ENCODE data around the gene COQ10A. TPM values are rescaled to one million over a fixed set of nuclear protein-coding genes. Genes with fewer than 3 reads are reported as not detected.

The COQ10A gene
- total and polyA plus RNA-seq, 2 of the 13 experiments (the other 11 are each of a cell fraction or from before 2014, with no cell fraction given), result 21.0 to 37.3 TPM

DNA sequence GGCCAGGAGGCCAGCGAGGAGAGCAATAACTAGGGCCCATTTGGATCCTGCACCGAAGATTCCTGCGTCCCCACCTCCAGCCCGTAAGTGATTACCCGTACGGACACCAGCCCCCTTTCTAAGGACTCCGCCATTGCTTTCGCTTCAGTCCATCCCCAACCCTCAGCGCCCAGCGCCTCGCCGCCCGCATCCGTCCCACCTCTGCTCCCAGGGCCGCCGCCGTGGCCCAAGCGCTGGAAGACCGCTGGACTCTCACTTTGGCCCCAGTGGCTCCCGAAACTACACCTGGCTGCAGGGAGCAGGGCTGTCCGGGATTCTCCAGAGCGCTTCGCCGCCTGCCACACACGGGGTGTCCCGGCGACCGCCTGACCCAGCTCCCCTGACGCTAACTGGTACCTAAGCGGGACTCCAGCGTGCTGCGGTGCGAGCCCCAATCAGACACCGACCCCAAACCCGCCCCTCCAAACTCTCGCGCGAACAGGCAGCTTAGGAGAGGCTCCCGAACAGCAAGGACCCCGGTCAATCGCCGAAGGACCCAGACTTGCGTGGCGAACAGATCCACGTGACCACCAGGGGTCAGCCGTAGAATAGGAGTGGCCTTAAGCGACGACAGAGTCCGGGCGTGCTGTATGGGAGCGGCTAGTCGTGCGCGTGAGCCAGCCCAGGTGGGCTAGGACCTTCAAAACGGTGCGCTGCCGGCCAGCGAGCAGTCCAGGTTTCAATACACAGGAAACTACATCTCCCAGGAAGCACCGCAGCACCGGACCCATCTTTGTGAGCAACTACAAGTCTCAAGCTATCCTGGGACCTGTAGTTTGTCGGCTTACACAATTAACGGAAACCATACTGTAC is 49.1 kb downstream of the COQ10A start, which contains the start of gene CNPY2 (continued):
- TF ChIP-seq, protein P1, sequence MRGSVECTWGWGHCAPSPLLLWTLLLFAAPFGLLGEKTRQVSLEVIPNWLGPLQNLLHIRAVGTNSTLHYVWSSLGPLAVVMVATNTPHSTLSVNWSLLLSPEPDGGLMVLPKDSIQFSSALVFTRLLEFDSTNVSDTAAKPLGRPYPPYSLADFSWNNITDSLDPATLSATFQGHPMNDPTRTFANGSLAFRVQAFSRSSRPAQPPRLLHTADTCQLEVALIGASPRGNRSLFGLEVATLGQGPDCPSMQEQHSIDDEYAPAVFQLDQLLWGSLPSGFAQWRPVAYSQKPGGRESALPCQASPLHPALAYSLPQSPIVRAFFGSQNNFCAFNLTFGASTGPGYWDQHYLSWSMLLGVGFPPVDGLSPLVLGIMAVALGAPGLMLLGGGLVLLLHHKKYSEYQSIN (CRISPR knock-in tag; IDR thresholded peaks at IDR 0.05; ENCODE audit: borderline replicate concordance), result no peak
- TF ChIP-seq ETV5 (CRISPR knock-in tag; IDR thresholded peaks at IDR 0.05; ENCODE audit: borderline replicate concordance), result 0 out of 2 replicates have a peak, but pooled peaks have one; percentile 8
- peak; percentile 91 for TF ChIP-seq DBP (CRISPR knock-in tag; IDR thresholded peaks at IDR 0.05; ENCODE audit: not compliant biosample characterization)
- TF ChIP-seq MAX (IDR thresholded peaks at IDR 0.05), result peak; percentile 91
- peak; percentile 62; the same call in 1 of the 2 replicates for TF ChIP-seq ZNF556 (CRISPR knock-in tag; IDR thresholded peaks at IDR 0.05; ENCODE audit: borderline replicate concordance)
- no peak for TF ChIP-seq ZNF251 (CRISPR knock-in tag; IDR thresholded peaks at IDR 0.05)
- TF ChIP-seq ZNF382 (CRISPR knock-in tag; IDR thresholded peaks at IDR 0.05; ENCODE audit: borderline replicate concordance), result no peak
- no peak for TF ChIP-seq LRRFIP1 (CRISPR knock-in tag; conservative IDR thresholded peaks at IDR 0.05)
- no peak for TF ChIP-seq ZBTB49 (CRISPR knock-in tag; IDR thresholded peaks at IDR 0.05; ENCODE audit: borderline replicate concordance)
- TF ChIP-seq BATF2 (CRISPR knock-in tag; IDR thresholded peaks at IDR 0.05), result no peak; the same call in 1 of the 2 replicates
- no peak for TF ChIP-seq KAT7 (CRISPR knock-in tag; IDR thresholded peaks at IDR 0.05; ENCODE audit: borderline replicate concordance)
- TF ChIP-seq MED8 (CRISPR knock-in tag; IDR thresholded peaks at IDR 0.05; ENCODE audit: insufficient replicate concordance), result peak; percentile 55
- TF ChIP-seq ZNF512 (CRISPR knock-in tag; IDR thresholded peaks at IDR 0.05), result 0 out of 2 replicates have a peak, but pooled peaks have one; percentile 10
- TF ChIP-seq ESRRA (CRISPR knock-in tag; IDR thresholded peaks at IDR 0.05; ENCODE audit: low read depth), result peak; percentile 45; the same call in 1 of the 2 replicates

Data from HepG2 (cell line).